Esophagus muscularis mucosa (tissue), 4 donors: ENCODE results near the gene SAE1. TPM values are rescaled to one million over a fixed set of nuclear protein-coding genes. Genes with fewer than 3 reads are reported as not detected.

ENCODE experiments used
- DNase-seq: peaks from one replicate; pipeline ENCODE4 v3.0.0-alpha.2; 2017; ENCODE audit errors: extremely low spot score
- H3K27ac ChIP-seq, 4 donors: fragments of 200-600 bp; sonication (generic); replicated peaks in 1 of 4; 1 replicate in 3 of 4; 2 replicates in 1 of 4; pipeline ENCODE4 v1.5.1; 2016 to 2019; ENCODE audit warnings: mild to moderate bottlenecking in 1 of 4
- H3K27me3 ChIP-seq, 4 donors: fragments of 200-600 bp; sonication (generic); one replicate each; pipeline versions ENCODE4 v1.5.1 to v1.6.0; 2016 to 2019
- H3K36me3 ChIP-seq, 4 donors: fragments of 200-600 bp; sonication (generic); one replicate each; pipeline ENCODE4 v1.5.1; 2016 to 2019
- H3K4me1 ChIP-seq, 4 donors: fragments of 200-600 bp; sonication (generic); one replicate each; pipeline ENCODE4 v1.5.1; 2016 to 2019
- H3K4me3 ChIP-seq, 4 donors: fragments of 200-600 bp; sonication (generic); 1 replicate in 2 of 4; 2 replicates in 2 of 4; pipeline ENCODE4 v1.5.1; 2016 to 2019; ENCODE audit warnings: mild to moderate bottlenecking in 4 of 4, moderate library complexity in 1 of 4
- H3K9me3 ChIP-seq, 4 donors: fragments of 200-600 bp; sonication (generic); 1 replicate in 3 of 4; 2 replicates in 1 of 4; pipeline ENCODE4 v1.5.1; 2016 to 2019
- CTCF ChIP-seq, 3 experiments: fragments of 200-600 bp in 2 of 3; fragments of 450-650 bp in 1 of 3; sonication (generic) in 2 of 3; IDR thresholded peaks; one replicate each; pipeline ENCODE4 v1.5.1; 2017 to 2019; ENCODE audit warnings: antibody characterized with exemption in 3 of 3, mild to moderate bottlenecking in 2 of 3, moderate library complexity in 1 of 3
- EP300 ChIP-seq: sonication (generic); formaldehyde crosslinking; IDR thresholded peaks from one replicate; pipeline ENCODE4 v1.6.1; 2017; ENCODE audit warnings: antibody characterized with exemption
- POLR2A ChIP-seq: fragments of 450-650 bp; IDR thresholded peaks from one replicate; pipeline ENCODE4 v1.6.1; 2017; ENCODE audit warnings: antibody characterized with exemption, moderate library complexity, mild to moderate bottlenecking, low read depth
- POLR2AphosphoS5 ChIP-seq, 2 donors: sonication (generic); formaldehyde crosslinking; IDR thresholded peaks; one replicate each; pipeline ENCODE4 v1.6.1; 2017; ENCODE audit warnings: antibody characterized with exemption in 2 of 2
- whole genome bisulfite sequencing: methylation state at CpG from one replicate; pipeline ENCODE4 v1.1.5; 2018; 5-methylcytosine and 5-hydroxymethylcytosine counted together
- intact Hi-C: fragments of 100-400 bp; cut with DNase I; formaldehyde crosslinking; loops from one replicate; pipeline ENCODE4 v1.15.1; 2023
- total RNA-seq, 4 donors: library from RNA; depleted of rRNA; stranded (reverse); fragments of >200 nt; gene quantifications; one replicate each; pipeline versions ENCODE4 v1.1.0 to v1.2.1, GENCODE V29; 2016

SAE1 gene
- total RNA-seq, 4 donors from 2014 or later, result 130 to 143 (median 136) TPM

- Histone ChIP-seq H3K4me3 (no peak overlapping the region), H3K36me3 (peaks cover 0 to 4% (median 2%) of the 10 kb centered on the region in 4 donors), H3K4me1 (peaks cover 18 to 23% (median 19%) of the 10 kb centered on the region in 4 donors), H3K27ac (peak overlapping the region in 1 of 4 donors; percentile 10), H3K27me3 (no peaks in the 10 kb centered on the region), H3K9me3 (no peaks in the 10 kb centered on the region)
- intact Hi-C loops, result no loop called here
- no peak for DNase-seq
- WGBS, result 68% methylated on average over 3 of the region's 3 CpGs
- TF ChIP-seq POLR2A (no peak), EP300 (no peak), POLR2AphosphoS5 (IDR thresholded peaks at IDR 0.05) (no peak), CTCF (IDR thresholded peaks at IDR 0.05) (no peak)
Observed at GRCh38 chr19:47253467-47253881, 122.8 kb downstream of the SAE1 start.

GRCh38 chr19:47253970-47254369 lies 123.3 kb downstream of the SAE1 start:
- Histone ChIP-seq H3K36me3 (peaks cover 0 to 9% (median 7%) of the 10 kb centered on the region in 4 donors), H3K27me3 (no peaks in the 10 kb centered on the region), H3K4me3 (no peak overlapping the region), H3K4me1 (peaks cover 23 to 28% (median 24%) of the 10 kb centered on the region in 4 donors), H3K9me3 (no peaks in the 10 kb centered on the region), H3K27ac (peak overlapping the region in 1 of 4 donors; percentile 10)
- 99% methylated on average over 5 of the region's 5 CpGs for WGBS
- TF ChIP-seq EP300 (no peak), POLR2AphosphoS5 (IDR thresholded peaks at IDR 0.05) (no peak)
- DNase-seq, result no peak
- intact Hi-C loops, result no loop called here

- no peaks in the 10 kb centered on the region for H3K9me3 ChIP-seq
- TF ChIP-seq EP300 (no peak), POLR2AphosphoS5 (IDR thresholded peaks at IDR 0.05) (peak; percentile 96 to 99), POLR2A (peak; percentile 93), CTCF (IDR thresholded peaks at IDR 0.05) (no peak)
- H3K36me3 ChIP-seq, result peaks cover 13 to 30% (median 28%) of the 10 kb centered on the region in 4 donors
- peak within 1 kb of the TSS; percentile 89 to 93 (median 91) for H3K27ac ChIP-seq
- intact Hi-C loops, result no loop called here
- H3K4me1 ChIP-seq, result peaks cover 27 to 48% (median 39%) of the 10 kb centered on the region in 4 donors
- peak within 1 kb of the TSS; percentile 52 to 67 (median 60) for H3K4me3 ChIP-seq
- no peaks in the 10 kb centered on the region for H3K27me3 ChIP-seq
- WGBS, result 34% methylated on average over 34 of the region's 60 CpGs
- peak; percentile 99 for DNase-seq
Observed at GRCh38 chr19:47255879-47256692, 125.5 kb downstream of the SAE1 start, which contains the start of gene CCDC9. Gene CCDC9, plus strand, starts transcription at chr19:47256525. Its CDS starts 1,876 bp downstream, at chr19:47258401.

GRCh38 chr19:47256693-47257410 lies 126.2 kb downstream of the SAE1 start:
- no peak for TF ChIP-seq EP300
- TF ChIP-seq POLR2AphosphoS5 (IDR thresholded peaks at IDR 0.05), result peak in 1 of 2 donors; percentile 64
- peak overlapping the region; percentile 52 to 67 (median 60) for H3K4me3 ChIP-seq
- H3K4me1 ChIP-seq, result peaks cover 27 to 48% (median 39%) of the 10 kb centered on the region in 4 donors
- H3K9me3 ChIP-seq, result no peaks in the 10 kb centered on the region
- peak; percentile 100 for DNase-seq
- H3K36me3 ChIP-seq, result peaks cover 18 to 37% (median 35%) of the 10 kb centered on the region in 4 donors
- WGBS, result 1% methylated on average over 34 of the region's 52 CpGs
- H3K27me3 ChIP-seq, result no peaks in the 10 kb centered on the region
- peak overlapping the region; percentile 89 to 93 (median 91) for H3K27ac ChIP-seq
- intact Hi-C loops, result no loop called here

GRCh38 chr19:47257411-47258169 lies 127.0 kb downstream of the SAE1 start:
- Histone ChIP-seq H3K27me3 (no peaks in the 10 kb centered on the region), H3K27ac (peak overlapping the region; percentile 89 to 93 (median 91)), H3K9me3 (no peaks in the 10 kb centered on the region), H3K36me3 (peaks cover 22 to 45% (median 43%) of the 10 kb centered on the region in 4 donors), H3K4me1 (peaks cover 27 to 48% (median 39%) of the 10 kb centered on the region in 4 donors), H3K4me3 (peak overlapping the region; percentile 52 to 67 (median 58))
- 4% methylated on average over 29 of the region's 29 CpGs for WGBS
- TF ChIP-seq CTCF (IDR thresholded peaks at IDR 0.05) (no peak), POLR2AphosphoS5 (IDR thresholded peaks at IDR 0.05) (peak; percentile 74 to 76), POLR2A (peak; percentile 20), EP300 (peak; percentile 19)
- DNase-seq, result no peak
- intact Hi-C loops, result no loop called here
